NCI-H128 (cell line): ENCODE measurements around the gene GPR142.
"Not testable (repeated sequence)": the region's sequence is repeated elsewhere in the genome, so short reads cannot be mapped to it uniquely, and the experiment has no call there.

Experiments
- DNase-seq: peaks from one replicate; lab custom pipeline; 2025; ENCODE audit not compliant: unreplicated experiment; lab: John Stamatoyannopoulos, UW

GPR142 gene

DNA sequence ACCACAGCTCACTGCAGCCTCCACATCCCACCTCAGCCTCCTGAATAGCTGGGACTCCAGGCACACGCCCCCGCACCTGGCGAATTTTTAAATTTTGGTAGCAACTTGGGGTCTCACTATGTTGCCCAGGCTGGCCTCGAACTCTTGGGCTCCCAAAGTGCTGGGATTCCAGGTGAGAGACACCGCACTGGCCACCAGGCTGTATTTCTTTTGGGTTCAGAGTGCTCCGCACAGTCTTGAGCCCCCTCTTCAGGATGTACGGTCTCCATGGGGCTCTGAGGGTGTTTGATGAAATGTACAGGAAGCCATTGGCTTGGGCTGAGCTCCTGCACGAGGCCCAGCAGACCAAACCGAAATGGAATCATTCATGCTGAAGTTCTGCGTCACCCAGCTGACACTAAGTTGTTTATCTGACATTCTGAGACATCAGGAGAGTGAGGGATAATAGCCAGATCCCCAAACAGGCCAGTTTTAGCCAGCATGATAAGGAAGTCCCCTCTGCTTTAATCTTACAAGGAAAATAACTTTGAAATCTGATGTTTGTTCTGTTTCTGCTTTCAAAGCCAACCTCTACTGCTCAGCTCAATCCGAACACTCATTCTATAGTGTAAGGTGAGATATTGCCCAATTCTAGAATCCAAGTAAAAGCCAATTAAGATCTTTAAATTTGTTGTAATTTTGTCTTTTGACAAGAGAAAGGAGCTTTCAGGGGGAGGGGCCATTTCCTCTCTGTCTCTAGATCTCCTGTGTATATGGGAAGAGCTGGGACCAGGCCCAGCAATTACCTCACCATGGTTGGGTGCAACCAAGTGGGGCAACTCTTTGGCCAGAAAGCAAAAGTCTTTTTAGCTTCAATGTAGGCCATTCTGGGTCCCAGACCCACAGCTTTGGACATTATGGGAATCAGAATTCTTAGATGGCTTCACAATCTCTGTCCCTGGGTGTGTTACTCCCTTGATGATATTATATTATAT lies 23.7 kb downstream of the GPR142 start:
- no peak for DNase-seq

DNA sequence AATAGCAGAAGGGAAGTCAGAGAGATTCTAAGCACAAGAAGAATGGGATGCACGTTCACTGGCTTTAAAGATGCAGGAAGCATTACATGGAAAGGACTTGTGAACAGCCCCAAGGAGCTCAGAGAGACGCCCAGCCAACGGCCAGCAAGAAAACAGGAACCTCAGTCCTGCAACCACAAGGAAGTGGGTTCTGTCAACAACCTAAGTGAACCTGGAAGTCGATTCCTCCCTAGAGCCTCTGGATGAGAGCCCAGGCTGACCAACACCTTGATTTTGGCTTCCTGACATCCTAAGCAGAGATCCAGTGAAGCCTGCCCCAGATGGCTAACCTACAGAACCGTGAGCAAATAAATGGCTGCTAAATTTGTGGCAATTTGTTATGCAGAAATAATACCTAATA lies 24.5 kb downstream of the GPR142 start:
- no peak for DNase-seq

DNA sequence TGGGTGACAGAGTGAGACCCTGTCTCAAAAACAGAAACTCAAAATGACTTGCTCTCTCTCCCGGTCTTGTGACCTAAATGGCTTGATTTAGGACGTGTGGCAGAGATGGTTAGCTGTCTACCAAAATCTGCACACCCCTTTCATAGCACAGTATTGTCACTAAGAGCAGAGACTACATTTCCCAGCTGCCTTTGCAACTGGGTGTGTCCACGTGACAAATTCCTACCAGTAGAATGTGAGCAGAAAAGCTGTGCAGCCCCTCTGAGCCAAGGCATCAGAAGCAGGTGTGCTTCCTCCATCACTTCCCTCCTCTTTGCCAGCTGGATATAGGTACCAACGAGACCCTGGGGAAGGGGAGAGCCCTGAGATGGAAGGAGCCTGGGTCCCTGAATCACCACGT lies 25.5 kb downstream of the GPR142 start:
- DNase-seq: no peak

DNA sequence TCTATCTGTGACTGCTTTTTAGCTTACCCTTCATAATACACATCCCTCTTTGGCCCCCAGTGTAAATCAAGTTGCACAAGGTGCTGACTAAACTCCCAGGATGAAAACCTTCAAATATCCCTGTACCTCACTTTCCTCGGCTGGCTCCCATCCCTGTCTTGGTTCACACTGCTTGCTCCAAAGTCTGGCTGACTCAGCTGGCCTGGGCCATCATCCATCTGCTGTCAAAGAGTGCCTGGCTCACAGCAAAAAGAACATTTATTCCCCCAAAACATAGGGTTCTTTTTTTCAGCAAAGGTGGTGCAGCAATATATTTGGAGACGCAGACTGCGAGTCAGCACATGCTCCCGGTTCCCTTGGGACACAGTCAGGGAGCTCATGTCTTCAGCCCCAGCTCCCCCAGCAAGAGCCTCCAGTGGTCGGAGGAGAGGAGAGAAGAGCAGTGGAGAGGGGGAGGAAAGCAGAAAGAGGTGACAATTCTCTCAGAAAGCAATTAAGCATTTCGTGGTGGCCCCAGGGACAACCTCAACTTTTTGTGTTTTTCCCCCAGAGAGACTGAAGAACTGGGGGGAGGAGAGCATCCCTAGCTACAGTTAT lies 26.1 kb downstream of the GPR142 start:
- DNase-seq: no peak

GRCh38 chr17:74394275-74394950 lies 27.1 kb downstream of the GPR142 start:
- no peak for DNase-seq

GRCh38 chr17:74394977-74395376 lies 27.7 kb downstream of the GPR142 start:
- no peak for DNase-seq

DNA sequence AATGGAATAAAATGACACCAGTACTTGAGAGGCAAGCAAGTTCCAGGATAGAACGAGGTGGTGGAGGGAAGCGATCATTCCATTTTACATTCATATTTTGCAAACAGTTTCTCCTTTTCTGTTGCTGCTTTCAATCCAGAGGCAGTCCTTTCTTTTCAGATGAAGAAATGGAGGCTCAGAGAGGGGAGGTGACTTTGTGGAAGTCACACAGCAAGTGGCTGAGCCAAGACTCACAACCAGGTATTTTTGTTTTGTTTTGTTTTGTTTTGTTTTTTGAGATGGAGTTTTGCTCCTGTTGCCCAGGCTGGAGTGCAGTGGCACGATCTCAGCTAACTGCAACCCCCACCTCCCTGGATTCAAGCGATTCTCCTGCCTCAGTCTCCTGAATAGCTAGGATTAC lies 29.3 kb downstream of the GPR142 start:
- DNase-seq: no peak

DNA sequence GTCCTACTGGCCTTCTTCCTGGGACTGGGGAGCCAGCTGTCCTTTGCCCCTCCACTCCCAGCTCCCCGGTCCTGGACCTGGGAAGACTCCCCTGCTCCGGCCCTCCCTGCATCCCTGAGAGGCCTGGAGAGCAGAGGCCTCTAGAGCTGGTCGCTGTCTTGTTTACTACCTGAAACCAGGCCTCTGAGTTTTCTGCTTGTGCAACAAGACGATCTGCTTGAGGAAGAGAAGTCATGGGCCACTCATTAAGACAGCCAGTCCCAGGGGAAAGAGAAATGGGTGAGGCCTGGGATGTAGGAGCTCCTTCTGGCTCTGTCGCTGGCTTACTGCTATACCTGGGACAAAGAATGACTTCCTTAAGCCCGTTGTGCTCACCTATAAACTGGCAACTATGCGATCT lies 34.7 kb downstream of the GPR142 start:
- no peak for DNase-seq

DNA sequence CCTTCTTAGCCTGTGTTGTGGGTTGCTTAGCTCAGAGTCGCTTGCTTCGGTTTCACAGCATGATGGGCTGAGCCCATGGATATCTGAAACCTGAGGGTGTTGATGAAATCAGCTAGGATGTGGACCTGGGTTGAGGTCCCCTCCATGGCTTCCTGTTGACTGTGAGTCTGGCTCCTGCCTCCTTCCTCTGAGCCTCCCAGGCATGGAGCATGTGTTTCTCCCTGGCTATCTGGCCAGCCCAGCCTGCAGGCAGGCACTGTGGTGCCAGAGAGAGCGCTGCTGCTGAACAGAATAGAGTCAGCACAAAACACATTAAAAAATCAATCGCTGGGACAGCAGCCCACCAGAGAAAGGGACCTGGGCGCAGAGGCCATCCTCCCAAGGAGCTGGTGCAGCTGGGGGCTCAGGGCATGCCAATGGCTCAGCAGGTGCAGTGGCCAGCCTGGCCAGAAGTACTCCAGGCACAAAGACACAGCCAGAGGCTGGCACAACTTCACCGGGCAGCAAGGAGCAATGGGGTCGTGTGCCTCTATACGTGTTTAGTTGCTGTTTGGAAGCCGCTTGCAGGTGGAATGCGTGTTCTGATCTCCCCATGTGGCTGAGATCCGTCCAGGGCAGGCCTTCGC lies 36.3 kb downstream of the GPR142 start:
- DNase-seq: no peak

DNA sequence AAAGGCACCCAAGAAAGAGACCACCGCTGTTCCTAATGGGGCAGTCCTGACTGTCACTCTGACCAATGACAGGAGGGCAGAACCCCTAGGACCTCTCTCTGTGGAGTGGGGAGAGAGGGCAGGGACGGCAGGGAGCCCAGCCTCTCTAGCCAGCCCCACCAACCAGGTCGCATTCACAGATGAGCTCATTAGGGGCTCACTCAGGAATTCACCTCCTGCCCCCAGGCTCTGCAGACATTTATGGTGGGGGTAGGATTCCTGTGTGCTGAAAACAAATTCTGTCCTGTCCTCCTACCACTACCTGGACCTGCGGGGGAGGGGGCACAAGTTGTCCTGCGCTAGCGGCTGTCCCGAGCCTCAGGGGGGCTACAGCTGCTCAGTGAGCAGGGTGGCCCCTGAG lies 36.9 kb downstream of the GPR142 start:
- DNase-seq: no peak

DNA sequence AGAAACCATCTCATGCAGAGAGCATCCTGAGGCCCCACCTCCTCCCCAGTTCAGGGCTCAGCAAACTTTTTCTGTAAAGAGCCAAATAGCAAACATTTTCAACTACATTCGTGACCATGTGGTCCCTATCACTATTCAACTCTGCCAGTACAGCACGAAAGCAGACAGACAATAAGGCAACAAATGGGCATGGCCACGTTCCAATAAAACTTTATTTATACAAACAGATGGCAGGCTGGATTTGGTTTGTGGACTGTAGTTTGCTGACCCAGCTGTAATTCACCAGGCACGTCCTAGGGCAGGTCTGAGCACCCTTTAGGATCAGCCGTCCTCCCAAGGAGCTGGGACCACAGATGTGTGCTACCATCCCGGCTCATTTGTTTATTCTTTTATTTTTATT lies 37.5 kb downstream of the GPR142 start:
- DNase-seq: no peak

- not testable (repeated sequence) for DNase-seq
Measured at GRCh38 chr17:74405311-74405710, 38.0 kb downstream of the GPR142 start.

- no peak for DNase-seq
Measured at GRCh38 chr17:74407384-74407783, 40.1 kb downstream of the GPR142 start.

DNA sequence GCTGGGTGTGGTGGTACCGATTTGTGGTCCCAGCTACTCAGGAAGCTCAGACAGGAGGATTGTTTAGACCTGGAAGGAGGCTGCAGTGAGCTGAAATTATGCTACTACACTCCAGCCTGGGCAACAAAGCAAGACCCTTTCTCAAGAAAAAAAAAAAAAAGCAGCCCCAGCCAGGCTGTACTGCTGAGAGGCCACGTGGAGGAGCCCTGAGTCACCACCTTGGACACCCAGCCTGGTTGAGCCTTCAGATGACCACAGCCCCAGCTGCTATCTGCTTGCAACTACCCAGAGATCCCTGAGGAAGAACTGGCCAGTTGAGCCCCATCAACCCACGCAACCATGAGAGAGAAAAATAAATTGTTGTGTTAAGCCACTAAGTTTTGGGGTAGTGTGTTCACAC lies 41.0 kb downstream of the GPR142 start:
- no peak for DNase-seq

GRCh38 chr17:74408815-74409214 lies 41.5 kb downstream of the GPR142 start:
- DNase-seq: peak; percentile 13

GRCh38 chr17:74410001-74410443 lies 42.7 kb downstream of the GPR142 start:
- DNase-seq: no peak

- no peak for DNase-seq
Measured at GRCh38 chr17:74412581-74412980, 45.3 kb downstream of the GPR142 start.

- DNase-seq: no peak
Measured at GRCh38 chr17:74413491-74413890, 46.2 kb downstream of the GPR142 start.

- no peak for DNase-seq
Measured at GRCh38 chr17:74414510-74414909, 47.2 kb downstream of the GPR142 start.

DNA sequence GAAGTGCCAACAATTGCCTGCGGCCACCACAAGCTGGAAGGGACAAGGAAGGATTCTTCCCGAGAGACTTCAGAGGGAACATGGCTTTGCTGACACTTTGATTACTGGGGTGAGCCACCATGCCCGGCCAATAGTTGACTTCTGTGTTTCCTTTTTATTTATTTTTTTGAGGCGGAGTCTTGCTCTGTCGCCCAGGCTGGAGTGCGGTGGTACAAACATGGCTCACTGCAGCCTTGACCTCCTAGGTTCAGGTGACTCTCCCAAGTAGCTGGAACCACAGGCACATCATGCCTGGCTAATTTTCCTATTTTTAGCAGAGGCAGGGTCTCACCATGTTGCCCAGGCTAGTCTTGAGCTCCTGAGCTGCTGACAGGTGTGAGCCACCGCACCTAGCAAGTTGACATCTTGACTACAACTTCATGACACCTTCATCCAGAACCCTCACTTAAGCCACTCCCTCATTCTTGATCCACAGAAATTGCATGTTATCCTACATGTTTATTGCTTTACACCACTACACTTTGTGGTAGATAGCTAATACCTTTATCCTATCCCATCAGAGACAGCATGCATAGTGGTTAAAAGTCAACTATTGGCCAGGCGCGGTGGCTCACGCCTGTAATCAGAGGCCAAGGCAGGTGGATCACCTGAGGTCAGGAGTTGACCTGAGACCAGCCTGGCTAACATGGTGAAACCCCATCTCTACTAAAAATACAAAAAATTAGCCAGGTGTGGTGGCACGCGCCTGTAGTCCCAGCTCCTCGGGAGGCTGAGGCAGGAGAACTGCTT lies 48.5 kb downstream of the GPR142 start:
- DNase-seq: no peak
